Measurements from ENCODE around the gene IMP4. TPM values are rescaled to one million over a fixed set of nuclear protein-coding genes. Genes with fewer than 3 reads are reported as not detected.

IMP4 gene
- total RNA-seq, 2 experiments from 2014 or later: 81.7 to 88.1 TPM

- ATAC-seq (ENCODE audit: poor library complexity) (no peak), DNase-seq (no peak)
- H3K9me3 ChIP-seq (ENCODE audit: control insufficient read depth in 1 of 2, insufficient read depth in 1 of 2, low read length in 2 of 2): no peaks in the 10 kb centered on the region
- no peaks in the 10 kb centered on the region for H3K36me3 ChIP-seq (ENCODE audit: insufficient read depth, low read length)
- H3K9me3 Mint-ChIP-seq: no peaks in the 10 kb centered on the region
- peak overlapping the region; percentile 97 for H3K27ac Mint-ChIP-seq
- peaks cover 50% of the 10 kb centered on the region for H3K4me1 Mint-ChIP-seq (ENCODE audit: low read depth)
- ChIA-PET CTCF (interaction anchor here (1.0 kb wide), 1 partner anchor 37 kb away, joined by 3 read pairs; no protein-coding TSS in a partner anchor), POLR2A (interaction anchor here (1.2 to 6.6 kb wide), 2 partner anchors 27 to 188 kb away, joined by 3 to 119 read pairs; partner anchors contain the start of genes IMP4 and SMPD4)
- peaks cover 49% of the 10 kb centered on the region for H3K4me1 ChIP-seq (ENCODE audit: insufficient read depth, low read length)
- TF ChIP-seq CTCF (IDR thresholded peaks at IDR 0.05): no peak
- H3K4me3 Mint-ChIP-seq: peak overlapping the region; percentile 92
- peak overlapping the region; percentile 16 to 17 for H3K27ac ChIP-seq (ENCODE audit: low read depth in 1 of 2, low read length in 2 of 2)
- intact Hi-C loops (cut with DNase I, micrococcal nuclease): loop anchor here in 1 of 2 experiments (2.0 to 10.0 kb wide), 5 partner anchors 15 to 1125 kb away; partner anchors contain the start of genes GPR148, MZT2A, MZT2B and PLEKHB2
- no peak overlapping the region for H3K4me3 ChIP-seq (ENCODE audit: low read length)
- no peaks in the 10 kb centered on the region for H3K27me3 ChIP-seq (ENCODE audit: control insufficient read depth in 1 of 2, insufficient read depth in 2 of 2, low read length in 2 of 2)
- peaks cover 22% of the 10 kb centered on the region for H3K36me3 Mint-ChIP-seq (ENCODE audit: low read depth)
- H3K27me3 Mint-ChIP-seq: no peaks in the 10 kb centered on the region
These were observed 27.3 kb downstream of the IMP4 start for GRCh38 chr2:130369965-130370341.

DNA sequence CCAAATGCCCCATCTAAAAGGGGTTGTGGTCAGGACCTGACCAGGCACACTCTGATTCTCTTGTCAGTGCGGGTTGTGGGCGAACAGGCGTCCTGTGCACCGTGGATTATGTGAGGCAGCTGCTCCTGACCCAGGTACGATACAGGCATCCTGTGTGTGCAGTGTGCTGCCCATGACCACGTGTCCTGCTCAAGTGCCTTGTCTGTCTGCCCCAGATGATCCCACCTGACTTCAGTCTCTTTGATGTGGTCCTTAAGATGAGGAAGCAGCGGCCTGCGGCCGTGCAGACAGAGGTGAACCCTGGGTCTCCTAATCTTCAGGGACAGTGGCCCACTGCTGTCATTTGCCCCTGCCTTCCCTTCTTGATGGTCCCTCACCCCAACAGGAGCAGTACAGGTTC lies 27.8 kb downstream of the IMP4 start:
- no peak for TF ChIP-seq CTCF (IDR thresholded peaks at IDR 0.05)
- Mint-ChIP-seq H3K4me1 (ENCODE audit: low read depth) (peaks cover 55% of the 10 kb centered on the region), H3K27me3 (no peaks in the 10 kb centered on the region), H3K9me3 (no peaks in the 10 kb centered on the region), H3K36me3 (ENCODE audit: low read depth) (peaks cover 25% of the 10 kb centered on the region), H3K27ac (peak overlapping the region; percentile 97), H3K4me3 (peak overlapping the region; percentile 92)
- Histone ChIP-seq H3K36me3 (ENCODE audit: insufficient read depth, low read length) (peaks cover 4% of the 10 kb centered on the region), H3K27me3 (ENCODE audit: control insufficient read depth in 1 of 2, insufficient read depth in 2 of 2, low read length in 2 of 2) (no peaks in the 10 kb centered on the region), H3K9me3 (ENCODE audit: control insufficient read depth in 1 of 2, insufficient read depth in 1 of 2, low read length in 2 of 2) (no peaks in the 10 kb centered on the region), H3K27ac (ENCODE audit: low read depth in 1 of 2, low read length in 2 of 2) (peak overlapping the region; percentile 16 to 80), H3K4me1 (ENCODE audit: insufficient read depth, low read length) (peaks cover 54% of the 10 kb centered on the region), H3K4me3 (ENCODE audit: low read length) (peak overlapping the region; percentile 76)
- intact Hi-C loops (cut with DNase I, micrococcal nuclease): loop anchor here in 1 of 2 experiments (2.0 to 10.0 kb wide), 5 partner anchors 16 to 1124 kb away; partner anchors contain the start of genes GPR148, MZT2A, MZT2B and PLEKHB2
- peak in 8 of 14 experiments; percentile 22 to 81 (median 43) for DNase-seq
- ChIA-PET POLR2A (interaction anchor here (1.2 to 6.6 kb wide), 2 partner anchors 28 to 189 kb away, joined by 3 to 119 read pairs; partner anchors contain the start of genes IMP4 and SMPD4), CTCF (interaction anchor here (1.0 kb wide), 1 partner anchor 38 kb away, joined by 3 read pairs; no protein-coding TSS in a partner anchor)
- ATAC-seq (ENCODE audit: poor library complexity): peak; percentile 52

GRCh38 chr2:130371723-130372054 lies 29.0 kb downstream of the IMP4 start:
- peaks cover 13% of the 10 kb centered on the region for H3K36me3 ChIP-seq (ENCODE audit: insufficient read depth, low read length)
- no peak for TF ChIP-seq CTCF (IDR thresholded peaks at IDR 0.05)
- no peaks in the 10 kb centered on the region for H3K27me3 ChIP-seq (ENCODE audit: control insufficient read depth in 1 of 2, insufficient read depth in 2 of 2, low read length in 2 of 2)
- ChIA-PET CTCF (interaction anchor here (2.3 kb wide), 1 partner anchor 30 kb away, joined by 12 read pairs; the partner anchor contains the start of gene IMP4), POLR2A (interaction anchor here (6.6 kb wide), 1 partner anchor 29 kb away, joined by 119 read pairs; the partner anchor contains the start of gene IMP4)
- peak overlapping the region; percentile 76 for H3K4me3 ChIP-seq (ENCODE audit: low read length)
- Mint-ChIP-seq H3K27ac (peak overlapping the region; percentile 97), H3K27me3 (no peaks in the 10 kb centered on the region), H3K4me3 (peak overlapping the region; percentile 92), H3K9me3 (no peaks in the 10 kb centered on the region), H3K4me1 (ENCODE audit: low read depth) (peaks cover 67% of the 10 kb centered on the region), H3K36me3 (ENCODE audit: low read depth) (peaks cover 32% of the 10 kb centered on the region)
- H3K4me1 ChIP-seq (ENCODE audit: insufficient read depth, low read length): peaks cover 65% of the 10 kb centered on the region
- peak; percentile 3 for ATAC-seq (ENCODE audit: poor library complexity)
- no peaks in the 10 kb centered on the region for H3K9me3 ChIP-seq (ENCODE audit: control insufficient read depth in 1 of 2, insufficient read depth in 1 of 2, low read length in 2 of 2)
- DNase-seq: no peak
- intact Hi-C loops (cut with DNase I, micrococcal nuclease): loop anchor here (1.0 to 10.0 kb wide), 6 partner anchors 17 to 1123 kb away; partner anchors contain the start of genes IMP4 (in 2 of the 2), GPR148 (in 1 of the 2), MZT2A (in 1 of the 2) and MZT2B (in 1 of the 2)
- H3K27ac ChIP-seq (ENCODE audit: low read depth in 1 of 2, low read length in 2 of 2): peak overlapping the region; percentile 70 to 80
